Activated T-helper 1 cell treated with Interleukin-2 at 50 U/mL for 16 hours (primary cell): Measurements from ENCODE around the gene TADA1.
"Not testable (repeated sequence)": the region's sequence is repeated elsewhere in the genome, so short reads cannot be mapped to it uniquely, and the experiment has no call there.

ENCODE experiments used
- DNase-seq: peaks from one replicate; pipeline ENCODE4 v3.0.0-alpha.2; 2020; ENCODE audit warnings: low read depth

The TADA1 gene

DNA sequence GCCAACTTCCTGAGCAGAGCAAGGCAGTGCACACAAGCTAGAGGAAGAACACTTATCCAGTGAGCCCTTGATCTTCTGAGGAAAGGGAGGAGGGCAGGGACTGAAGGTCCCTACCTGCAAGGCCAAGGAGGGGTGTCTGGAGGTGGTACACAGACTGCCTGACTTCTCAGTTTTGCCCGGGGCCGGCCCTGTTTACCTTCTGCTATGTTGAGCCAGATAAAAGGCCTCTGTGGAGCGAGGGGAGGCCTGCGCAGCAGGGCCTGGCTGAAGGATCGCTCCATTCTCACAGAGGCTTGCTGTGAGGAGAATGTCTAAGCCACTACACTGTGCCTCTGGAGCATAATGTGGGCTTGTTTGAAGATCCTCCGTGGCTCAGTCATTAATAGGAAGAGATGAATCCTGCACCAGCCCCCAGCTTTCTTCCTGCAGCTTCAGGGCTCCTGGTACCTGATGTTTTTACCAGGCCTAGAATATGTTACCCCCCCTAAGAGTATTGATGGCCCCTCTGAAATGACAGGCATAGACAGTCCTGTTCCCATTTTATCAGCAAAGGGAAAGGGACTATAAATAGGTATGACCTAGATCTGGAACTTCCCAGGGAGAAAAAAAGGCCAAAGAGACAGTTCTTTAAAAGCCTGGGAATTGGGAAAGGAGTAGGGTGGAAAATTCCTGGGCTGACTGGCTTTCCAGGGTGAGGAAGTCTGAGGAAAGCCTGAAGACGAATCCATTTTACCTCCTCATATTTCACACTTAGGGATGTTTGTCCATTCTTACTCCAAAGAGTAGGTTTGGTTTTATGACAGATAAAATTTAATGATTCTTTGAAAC lies 32.1 kb downstream of the TADA1 start:
- no peak for DNase-seq

DNA sequence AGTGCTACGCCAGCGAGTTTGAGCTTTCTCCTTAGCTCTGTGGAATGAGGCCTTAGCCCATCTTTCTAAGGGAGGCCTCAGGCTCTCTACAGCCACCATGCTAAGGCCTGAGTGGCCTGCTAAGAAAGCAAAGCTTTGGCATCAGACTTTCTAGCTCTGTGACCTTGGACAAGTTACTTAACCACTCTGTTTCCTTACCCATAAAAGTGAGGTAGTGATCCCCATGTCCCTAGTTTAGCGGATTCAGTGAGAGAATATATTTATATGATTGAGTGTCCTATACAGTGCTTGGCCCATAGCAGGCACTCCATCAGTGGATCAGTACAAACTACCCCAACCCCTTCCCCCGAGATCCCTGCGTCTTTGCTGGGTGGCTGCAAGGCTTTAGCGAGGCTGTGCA lies 32.7 kb downstream of the TADA1 start:
- no peak for DNase-seq

- DNase-seq: no peak
Observed at GRCh38 chr1:166840309-166841274, 35.5 kb downstream of the TADA1 start.

DNA sequence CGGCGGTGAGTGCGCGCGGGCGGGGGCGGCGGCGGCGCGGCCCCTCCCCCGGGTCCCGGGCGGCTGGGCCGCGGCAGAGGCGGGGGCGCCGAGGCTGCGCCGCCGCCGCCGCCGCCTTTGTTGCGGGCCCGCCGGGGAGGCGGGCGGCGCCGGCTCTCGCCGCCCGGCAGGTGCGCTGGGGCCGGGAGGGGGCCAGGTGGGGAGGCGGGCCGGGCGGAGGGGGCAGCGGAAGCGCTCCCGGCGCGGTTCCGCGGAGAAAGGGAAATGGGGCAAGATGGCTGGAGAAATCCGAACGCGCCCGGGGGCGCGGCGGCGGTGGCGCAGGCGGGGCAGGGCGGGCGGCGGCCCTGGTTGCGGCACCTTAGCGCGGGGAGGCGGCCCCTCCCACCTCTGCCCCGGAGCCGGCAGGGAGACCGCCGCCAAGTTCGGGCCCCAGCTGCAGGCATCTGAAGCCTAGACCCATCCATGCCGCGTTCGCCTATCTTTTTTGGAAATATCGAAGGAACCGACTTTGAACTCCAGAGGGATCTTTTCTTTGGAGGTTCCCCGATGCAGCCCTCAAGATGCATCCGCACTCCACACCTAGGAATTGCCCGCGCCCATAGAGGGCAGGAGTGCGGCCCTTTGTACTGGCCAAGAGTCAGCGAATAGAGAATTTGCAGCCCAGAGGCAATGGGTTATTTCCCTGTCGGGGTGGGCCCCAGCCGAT lies 36.3 kb downstream of the TADA1 start:
- DNase-seq: peak; percentile 47

DNA sequence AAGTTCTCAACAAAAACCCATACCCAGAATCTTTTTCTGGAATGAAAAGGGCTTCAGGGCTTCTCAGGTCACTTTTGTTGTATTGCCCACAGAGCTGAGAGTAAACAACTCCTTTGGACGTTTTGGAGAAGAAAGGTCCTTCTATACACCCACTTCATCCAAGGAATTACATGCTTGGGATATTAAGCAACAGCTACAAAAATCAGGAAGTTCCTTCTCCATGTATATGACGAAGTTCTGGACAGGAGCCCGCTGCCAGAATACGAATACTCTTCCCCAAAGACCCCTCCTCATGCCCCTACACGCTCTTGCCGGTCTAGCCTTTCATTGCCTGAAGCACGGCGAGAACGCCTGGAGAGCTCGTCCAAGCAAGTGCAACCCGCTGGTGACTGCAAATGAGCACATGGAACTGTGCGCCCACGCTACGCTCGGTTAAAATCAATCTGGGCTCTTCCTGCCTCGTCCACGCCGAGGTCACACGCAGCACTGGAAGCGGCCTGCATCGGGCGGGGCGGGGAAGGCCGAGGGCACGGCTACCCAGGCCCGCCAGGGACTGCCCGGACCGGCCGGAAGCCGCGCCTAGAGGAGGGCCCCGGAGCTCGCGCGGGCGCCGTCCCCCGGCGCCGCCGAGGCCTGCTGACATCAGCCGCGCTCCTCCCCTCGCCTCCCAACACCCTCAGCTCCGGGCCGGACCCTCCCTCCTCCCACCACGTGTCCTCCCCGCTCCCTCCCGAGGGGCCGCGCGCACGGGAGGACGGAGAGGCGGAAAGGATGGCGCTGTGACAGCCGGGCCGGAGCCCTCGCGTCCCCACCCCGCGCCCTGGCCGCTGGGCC lies 37.1 kb downstream of the TADA1 start, which contains the start of gene POGK:
POGK (plus strand) TSS at position 710 of the 834 bp plus-strand sequence. CDS start 1,482 bp downstream, outside the sequence.
- peak; percentile 73 for DNase-seq

DNA sequence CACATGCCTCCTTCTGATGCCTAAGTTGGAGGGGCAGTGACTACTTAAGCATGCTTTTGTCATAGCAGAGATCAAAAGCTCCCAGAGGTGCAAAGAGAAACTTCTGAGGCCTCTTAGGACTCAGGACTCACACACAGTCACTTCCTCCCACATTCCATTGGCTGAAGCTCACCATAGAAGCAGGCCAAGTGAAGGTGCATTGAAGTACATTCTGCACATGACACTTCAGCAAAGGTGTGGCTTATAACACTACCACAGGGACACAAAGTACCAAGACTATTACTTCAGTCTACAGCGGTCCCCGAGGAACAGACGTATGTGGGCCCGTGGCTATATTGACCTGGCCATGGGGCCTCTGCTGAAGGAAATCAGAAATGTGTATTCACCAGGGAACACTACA lies 39.3 kb downstream of the TADA1 start:
- DNase-seq: no peak

GRCh38 chr1:166829762-166830161 lies 46.3 kb downstream of the TADA1 start:
- not testable (repeated sequence) for DNase-seq

DNA sequence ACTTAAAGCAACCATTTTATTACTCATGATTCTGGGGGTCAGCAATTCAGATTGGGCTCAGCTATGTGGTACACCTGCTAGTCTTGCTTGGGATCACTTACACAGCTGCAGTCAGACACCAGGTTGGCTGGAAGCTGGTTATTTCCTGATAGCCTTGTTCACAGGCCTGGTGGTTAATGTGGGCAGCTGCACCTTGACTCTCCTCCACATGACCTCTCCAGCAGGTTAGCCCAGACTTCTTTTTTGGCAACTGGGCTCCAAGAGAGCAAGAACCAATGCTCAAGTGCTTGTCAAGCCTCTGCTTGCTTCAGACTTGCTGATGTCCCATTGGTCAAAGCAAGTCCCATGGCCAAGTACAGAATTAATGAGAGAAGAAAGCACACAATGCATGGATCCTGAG lies 48.6 kb downstream of the TADA1 start:
- no peak for DNase-seq

- no peak for DNase-seq
Observed at GRCh38 chr1:166822385-166822784, 53.7 kb downstream of the TADA1 start.

DNA sequence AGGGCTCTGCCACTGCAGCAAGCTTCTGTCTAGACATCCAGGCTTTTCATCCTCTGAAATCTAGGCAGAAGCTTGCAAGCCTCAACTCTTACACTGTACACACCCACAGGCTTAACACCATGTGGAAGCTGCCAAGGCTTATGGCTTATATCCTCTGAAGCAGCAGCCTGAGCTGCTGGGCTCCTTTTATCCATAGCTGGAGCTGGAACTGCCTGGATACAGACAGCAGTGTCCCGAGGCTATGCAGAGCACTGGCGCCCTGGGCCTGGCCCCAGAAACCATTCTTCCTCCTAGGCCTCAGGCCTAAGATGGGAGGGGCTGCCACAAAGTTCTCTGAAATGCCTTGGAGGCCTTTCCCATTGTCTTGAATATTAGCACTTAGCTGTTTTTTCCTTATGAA lies 56.1 kb downstream of the TADA1 start:
- DNase-seq: no peak

- no peak for DNase-seq
Observed at GRCh38 chr1:166814611-166815010, 61.5 kb downstream of the TADA1 start.

GRCh38 chr1:166813508-166814223 lies 62.4 kb downstream of the TADA1 start:
- no peak for DNase-seq

DNA sequence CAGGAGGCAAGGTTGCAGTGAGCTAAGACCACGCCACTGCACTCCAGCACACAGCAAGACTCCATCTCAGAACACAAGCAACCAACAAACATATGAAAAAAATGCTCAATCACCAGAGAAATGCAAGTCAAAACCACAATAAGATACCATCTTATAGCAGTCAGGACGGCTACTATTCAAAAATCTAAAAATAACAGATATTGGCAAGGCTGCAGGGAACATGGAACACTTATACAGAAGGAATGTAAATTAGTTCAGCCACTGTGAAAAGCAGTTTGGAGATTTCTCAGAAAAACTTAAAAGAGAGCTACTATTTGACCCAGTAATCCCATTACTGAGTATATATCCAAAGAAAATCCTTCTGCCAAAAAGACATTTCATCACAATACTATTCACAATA lies 64.4 kb downstream of the TADA1 start:
- no peak for DNase-seq

- DNase-seq: no peak
Observed at GRCh38 chr1:166808952-166809351, 67.1 kb downstream of the TADA1 start.
